K562 (cell line): Measurements from ENCODE around the gene SLC5A2. TPM values are rescaled to one million over a fixed set of nuclear protein-coding genes. Genes with fewer than 3 reads are reported as not detected.

Experiments
- ATAC-seq: fragments of 200-7000 bp; cut with Tn5 transposase; 3 replicates; pipeline ENCODE4 v1.9.1; 2020; ENCODE audit warnings: moderate library complexity
- BruUV-seq: library from RNA; stranded (reverse); fragments of 400-500 nt; replicated peaks from 2 replicates; lab custom pipeline; 2021; lab: Mats Ljungman, UMichigan
- CTCF ChIA-PET: fragments of 300-600 bp; formaldehyde crosslinking; extraction: SDS; loops from one replicate; lab custom pipeline; 2021; ENCODE audit warnings: low intra/inter-chr PET ratio; lab: Yijun Ruan, JAX
- POLR2A ChIA-PET: fragments of 300-600, 350-650 bp; sonication (Branson Sonifier 250); formaldehyde crosslinking; extraction: SDS; loops from one replicate; lab custom pipeline; 2021; ENCODE audit warnings: antibody characterized with exemption, inconsistent platforms; lab: Yijun Ruan, JAX
- DNase-seq, 4 experiments: peaks; one replicate each; pipeline versions ENCODE4 v3.0.0 to v3.0.0-alpha.2; 2011 to 2018; ENCODE audit warnings: low spot score in 3 of 4, mixed read lengths in 3 of 4; ENCODE audit errors: extremely low read depth in 1 of 4
- FAIRE-seq: peaks from 2 replicates; lab custom pipeline; 2011; peaks lifted over from hg19 to GRCh38; lab: Jason Lieb, UNC
- H2AFZ ChIP-seq: 2 replicates; pipeline ENCODE4 v1.6.0; 2011; ENCODE audit warnings: low read depth, low read length, control low read depth, inconsistent platforms
- H3K27ac ChIP-seq: fragments of 200-600 bp; 3 replicates; pipeline ENCODE4 v1.8.0; 2011; ENCODE audit warnings: low read depth, mild to moderate bottlenecking, control low read depth, inconsistent platforms, low read length, moderate library complexity, mixed read lengths; ENCODE audit errors: extremely low read depth
- H3K27me3 ChIP-seq, 2 experiments: fragments of 300-600 bp in 1 of 2; 2 replicates in 1 of 2; 3 replicates in 1 of 2; pipeline versions ENCODE4 v1.6.0 to v1.8.0; 2011; ENCODE audit warnings: inconsistent platforms in 2 of 2, low read length in 2 of 2, mild to moderate bottlenecking in 1 of 2, mixed read lengths in 1 of 2, moderate library complexity in 1 of 2; ENCODE audit not compliant: control insufficient read depth in 2 of 2, insufficient read depth in 2 of 2
- H3K36me3 ChIP-seq: fragments of 300-600 bp; 3 replicates; pipeline ENCODE4 v1.8.0; 2011; ENCODE audit warnings: mild to moderate bottlenecking, low read length, inconsistent platforms; ENCODE audit not compliant: control insufficient read depth, insufficient read depth
- H3K4me1 ChIP-seq, 2 experiments: fragments of 200-600 bp in 1 of 2; replicated peaks in 1 of 2; 2 replicates in 1 of 2; 3 replicates in 1 of 2; pipeline versions ENCODE4 v1.5.1 to v1.8.0; 2011; ENCODE audit warnings: inconsistent platforms in 2 of 2, low read length in 2 of 2, mild to moderate bottlenecking in 1 of 2, mixed read lengths in 1 of 2, moderate library complexity in 1 of 2; ENCODE audit not compliant: control insufficient read depth in 2 of 2, insufficient read depth in 2 of 2
- H3K4me2 ChIP-seq: 2 replicates; pipeline ENCODE4 v1.6.1; 2011; ENCODE audit warnings: low read length, control low read depth, inconsistent platforms, mixed read lengths; ENCODE audit not compliant: insufficient read depth
- H3K4me3 ChIP-seq: fragments of 200-600 bp; sonication (generic), shearing (Covaris generic); 2 replicates; pipeline ENCODE4 v1.5.1; 2016; ENCODE audit warnings: control low read depth, inconsistent platforms
- H3K79me2 ChIP-seq: fragments of 200-600 bp; 3 replicates; pipeline ENCODE4 v1.8.0; 2011; ENCODE audit warnings: low read length, inconsistent platforms; ENCODE audit not compliant: control insufficient read depth, insufficient read depth
- H3K9ac ChIP-seq, 2 experiments: 2 replicates each; pipeline versions ENCODE4 v1.6.0 to v1.6.1; 2011; ENCODE audit warnings: low read depth in 2 of 2, low read length in 2 of 2, control low read depth in 1 of 2, inconsistent platforms in 1 of 2, mild to moderate bottlenecking in 1 of 2, mixed read lengths in 1 of 2; ENCODE audit not compliant: insufficient read depth in 1 of 2
- H3K9me1 ChIP-seq: one replicate; pipeline ENCODE4 v1.6.0; 2011; ENCODE audit warnings: inconsistent platforms, mild to moderate bottlenecking, low read length, moderate library complexity; ENCODE audit not compliant: control insufficient read depth, insufficient read depth
- H3K9me3 ChIP-seq: replicated peaks from 2 replicates; pipeline ENCODE4 v1.5.1; 2011; ENCODE audit warnings: low read depth, low read length, inconsistent platforms; ENCODE audit not compliant: control insufficient read depth, insufficient read depth
- H4K20me1 ChIP-seq: replicated peaks from 2 replicates; pipeline ENCODE4 v1.6.1; 2011; ENCODE audit warnings: low read length, inconsistent platforms, mixed read lengths; ENCODE audit not compliant: control insufficient read depth, insufficient read depth
- ATF4 ChIP-seq: fragments of 450-650 bp; formaldehyde crosslinking; IDR thresholded peaks from 2 replicates; pipeline ENCODE4 v1.4.0; 2022; ENCODE audit warnings: mild to moderate bottlenecking, moderate library complexity
- CEBPZ ChIP-seq: fragments of 150-350 bp; IDR thresholded peaks from 2 replicates; pipeline ENCODE4 v1.6.1; 2014; ENCODE audit warnings: low read depth, mild to moderate bottlenecking, low read length, borderline replicate concordance
- GTF2E2 ChIP-seq: fragments of 200-800 bp; sonication (Bioruptor generic); IDR thresholded peaks from 2 replicates; pipeline ENCODE4 v1.6.1; 2016; ENCODE audit warnings: missing genetic modification characterization, missing compliant biosample characterization
- ZNF12 ChIP-seq: sonication (generic); formaldehyde crosslinking; IDR thresholded peaks from 2 replicates; pipeline ENCODE4 v1.4.0; 2020; ENCODE audit warnings: mild to moderate bottlenecking, missing genetic modification reagents
- WGBS: fragments of 100-300 bp; shearing (Covaris generic); methylation state at CpG from one replicate; pipeline ENCODE4 v1.1.6; 2016; ENCODE audit warnings: low coverage, mixed read lengths; ENCODE audit not compliant: insufficient coverage; ENCODE audit errors: missing lambda C conversion rate; 5-methylcytosine and 5-hydroxymethylcytosine counted together
- in situ Hi-C: fragments of 300-500 bp; cut with MboI; formaldehyde crosslinking; loops from 4 replicates; pipeline ENCODE4 v1.15.0; 2018; ENCODE audit warnings: inconsistent platforms, mixed read lengths
- intact Hi-C: fragments of 100-400 bp; cut with micrococcal nuclease; formaldehyde crosslinking; loops from 2 replicates; pipeline ENCODE4 v1.14.2; 2022
- polyA plus RNA-seq, 8 experiments: library from polyadenylated mRNA; depleted of rRNA in 4 of 8; stranded (reverse) in 5 of 8; unstranded in 3 of 8; fragments of >200 nt; fragmentation: Nextera tagmentation in 2 of 8; fragmentation: Illumina TruSeq in 1 of 8; extraction: Ambion mirVana in 2 of 8; extraction: Trizol in 1 of 8; gene quantifications; 2 replicates each; pipeline versions ENCODE4 v1.2.1 to v1.2.3, GENCODE V29; 2011 to 2014; ENCODE audit warnings: inconsistent platforms in 1 of 8, missing spikeins in 1 of 8
- total RNA-seq, 7 experiments: library from RNA; depleted of rRNA in 6 of 7; stranded (reverse); fragments of >200 nt in 6 of 7; fragmentation: Illumina TruSeq in 2 of 7; extraction: Trizol in 2 of 7; gene quantifications; 2 replicates each; pipeline versions ENCODE4 v1.2.1 to v1.2.3, GENCODE V29; 2011 to 2021; ENCODE audit warnings: low replicate concordance in 1 of 7

The SLC5A2 gene
- total and polyA plus RNA-seq, 9 of the 15 experiments (the other 6 are each of a cell fraction or from before 2014, with no cell fraction given) = 0.07 to 2.7 (median 2.2) TPM; not detected in 6

GRCh38 chr16:31483081-31483480, at the start of gene SLC5A2 (continued):
- TF ChIP-seq ATF4 (CRISPR knock-in tag) (no peak), GTF2E2 (tag) (no peak)

- TF ChIP-seq CEBPZ = no peak
- TF ChIP-seq ZNF12 (CRISPR knock-in tag) = no peak
- CTCF ChIA-PET = no interaction called here
- H4K20me1 ChIP-seq = no peaks in the 10 kb centered on the region
- peak overlapping the region in 1 of 2 experiments; percentile 40; a peak in 2 of 4 replicates for H3K9ac ChIP-seq
- no peak overlapping the region for H3K4me2 ChIP-seq
- no peaks in the 10 kb centered on the region for H3K36me3 ChIP-seq
- POLR2A ChIA-PET = interaction anchor here (0.9 kb wide), 1 partner anchor 28 kb away, joined by 4 read pairs; no protein-coding TSS in a partner anchor
- no peak overlapping the region for H3K4me3 ChIP-seq
- no peak for FAIRE-seq
- no TSS peak for BruUV-seq
- H3K9me1 ChIP-seq = no peaks in the 10 kb centered on the region
- 74% methylated on average over 29 of the region's 47 CpGs for WGBS
- H3K27me3 ChIP-seq = no peaks in the 10 kb centered on the region
- no peak overlapping the region for H2AFZ ChIP-seq
- no peak for ATAC-seq
- DNase-seq = no peak
- H3K27ac ChIP-seq = no peak overlapping the region
- peaks cover 3 to 13% of the 10 kb centered on the region in 2 experiments; a peak in 1 of 5 replicates for H3K4me1 ChIP-seq
- no peaks in the 10 kb centered on the region for H3K79me2 ChIP-seq
- H3K9me3 ChIP-seq = no peaks in the 10 kb centered on the region
- in situ Hi-C loops (loop anchor here (25.0 kb wide), 1 partner anchor 448 kb away; the partner anchor contains the start of gene HSD3B7), intact Hi-C loops (no loop called here)
Measured at GRCh38 chr16:31435341-31436220, 47.3 kb upstream of the SLC5A2 start.
